GM19023 (cell line): ENCODE measurements around the gene DYNC1LI1.
A peak's percentile ranks its signal among the peaks of the same experiment; 100 is the strongest.
"Not testable (repeated sequence)": the region's sequence is repeated elsewhere in the genome, so short reads cannot be mapped to it uniquely, and the experiment has no call there.

Experiments
- ATAC-seq: cut with Tn5 transposase; IDR thresholded peaks from one replicate; pipeline ENCODE4 v1.9.1; 2021; ENCODE audit warnings: mild to moderate bottlenecking, moderate library complexity; ENCODE audit not compliant: unreplicated experiment

The DYNC1LI1 gene

DNA sequence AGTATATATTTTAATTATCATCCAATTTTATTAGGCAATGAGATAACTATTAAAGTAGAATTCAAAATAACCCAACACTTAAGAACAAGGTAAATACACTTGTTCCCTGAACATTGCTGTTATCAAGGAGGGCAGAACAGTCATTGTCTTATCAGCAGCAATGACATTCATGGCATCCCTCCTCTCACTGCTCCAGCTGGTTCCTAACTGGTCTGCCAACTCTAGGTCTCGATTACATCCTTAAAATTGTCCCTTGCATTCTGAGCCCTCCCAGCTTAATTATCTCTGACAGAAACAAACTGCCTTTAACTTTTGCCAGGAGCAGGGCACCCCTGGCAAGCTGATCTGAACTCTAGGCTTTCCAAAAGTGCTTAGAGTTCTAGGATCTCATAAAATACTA, 14.0 kb upstream of the DYNC1LI1 start:
- no peak for ATAC-seq

DNA sequence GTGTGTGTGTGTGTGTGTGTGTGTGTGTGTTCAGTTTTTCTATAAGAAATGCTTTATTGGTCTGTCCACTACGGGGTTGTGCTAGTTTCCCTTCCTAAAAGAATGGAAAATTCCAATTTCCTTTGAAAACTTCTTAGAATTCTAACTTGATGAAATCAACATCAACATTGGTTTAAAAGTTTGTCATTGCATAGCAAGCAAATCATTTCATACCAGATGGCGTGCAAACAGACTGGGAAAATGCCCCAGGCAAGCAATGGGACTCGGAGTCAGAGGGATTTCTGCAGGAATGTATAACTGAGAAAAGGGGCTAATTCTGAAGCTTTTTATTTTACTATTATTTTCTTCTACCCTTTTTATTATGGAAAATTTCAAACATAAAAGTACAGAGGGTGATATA, 13.1 kb upstream of the DYNC1LI1 start:
- ATAC-seq: no peak

DNA sequence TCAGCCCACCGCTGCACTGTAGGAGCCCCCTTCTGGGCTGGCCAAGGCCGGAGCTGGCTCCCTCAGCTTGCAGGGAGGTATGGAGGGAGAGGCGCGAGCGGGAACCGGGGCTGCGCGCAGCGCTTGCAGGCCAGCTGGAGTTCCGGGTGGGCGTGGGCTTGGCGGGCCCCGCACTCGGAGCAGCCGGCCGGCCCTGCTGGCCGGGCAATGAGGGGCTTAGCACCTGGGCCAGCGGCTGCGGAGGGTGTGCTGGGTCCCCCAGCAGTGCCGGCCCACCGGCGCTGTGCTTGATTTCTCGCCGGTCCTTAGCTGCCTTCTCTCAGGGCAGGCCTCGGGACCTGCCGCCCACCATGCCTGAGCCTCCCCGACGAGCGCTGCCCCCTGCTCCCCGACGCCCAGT, 8.0 kb upstream of the DYNC1LI1 start:
- ATAC-seq: not testable (repeated sequence)

DNA sequence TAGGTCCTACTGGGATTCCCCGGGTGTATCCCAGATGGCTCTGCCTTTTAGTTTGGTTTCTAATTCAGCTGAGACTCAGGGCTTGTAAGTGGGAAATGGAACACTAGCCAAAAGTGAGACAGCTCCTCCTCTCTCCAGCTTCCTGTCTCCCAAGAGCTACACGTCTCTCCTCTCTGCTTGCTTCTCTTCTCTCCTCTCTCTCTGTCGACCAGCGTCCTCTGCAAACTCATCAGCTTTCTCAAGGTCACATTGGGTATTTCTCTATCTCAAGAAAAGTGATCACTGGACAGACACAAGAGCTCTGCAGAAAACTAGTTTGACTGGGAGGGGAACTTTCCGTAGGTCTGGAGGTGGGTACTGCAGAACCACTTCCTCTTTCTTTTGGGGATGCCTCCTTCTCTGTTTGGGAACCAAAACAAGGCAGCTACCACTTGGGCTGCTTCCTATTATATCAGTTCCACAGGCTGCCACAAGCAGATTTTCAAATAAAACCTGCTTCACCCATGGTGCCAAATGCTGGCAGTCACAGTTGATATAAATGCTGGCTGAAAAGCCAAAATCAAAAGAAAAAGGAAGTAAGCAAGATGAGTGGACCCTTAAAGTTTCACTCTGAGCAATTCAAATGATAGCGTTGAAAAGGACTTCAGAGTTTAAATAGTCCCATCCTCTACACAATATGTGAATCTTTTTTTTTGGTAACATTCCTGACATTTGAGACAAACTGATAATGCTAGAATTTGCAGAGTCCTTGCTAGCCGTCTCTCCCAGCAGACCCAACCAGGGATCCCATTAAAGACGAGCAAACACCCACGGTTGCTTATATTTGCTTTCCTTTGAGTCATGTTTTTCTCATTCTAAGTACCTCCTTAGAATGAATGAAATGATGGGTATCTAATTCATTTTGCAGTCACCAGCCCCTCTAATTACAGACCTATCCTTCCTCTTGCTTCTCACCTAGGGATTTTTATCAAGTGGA, 7.2 kb upstream of the DYNC1LI1 start:
- ATAC-seq: peak; percentile 95

DNA sequence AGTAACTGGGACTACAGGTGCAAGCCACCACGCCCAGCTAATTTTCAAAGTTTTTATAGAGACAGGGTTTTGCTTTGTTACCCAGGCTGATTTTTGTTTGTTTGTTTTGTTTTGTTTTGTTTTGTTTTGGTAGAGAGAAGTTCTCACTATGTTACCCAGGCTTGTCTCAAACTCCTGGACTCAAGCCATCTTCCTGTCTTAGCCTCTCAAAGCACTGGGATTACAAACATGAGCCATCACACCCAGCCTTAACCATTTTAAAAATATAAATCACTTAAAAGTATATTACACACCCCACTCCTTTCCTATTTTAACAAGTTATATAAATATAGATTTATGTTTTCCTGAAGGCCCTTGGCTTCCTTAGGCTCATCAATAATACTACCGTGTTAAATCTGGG, 6.5 kb upstream of the DYNC1LI1 start:
- no peak for ATAC-seq

DNA sequence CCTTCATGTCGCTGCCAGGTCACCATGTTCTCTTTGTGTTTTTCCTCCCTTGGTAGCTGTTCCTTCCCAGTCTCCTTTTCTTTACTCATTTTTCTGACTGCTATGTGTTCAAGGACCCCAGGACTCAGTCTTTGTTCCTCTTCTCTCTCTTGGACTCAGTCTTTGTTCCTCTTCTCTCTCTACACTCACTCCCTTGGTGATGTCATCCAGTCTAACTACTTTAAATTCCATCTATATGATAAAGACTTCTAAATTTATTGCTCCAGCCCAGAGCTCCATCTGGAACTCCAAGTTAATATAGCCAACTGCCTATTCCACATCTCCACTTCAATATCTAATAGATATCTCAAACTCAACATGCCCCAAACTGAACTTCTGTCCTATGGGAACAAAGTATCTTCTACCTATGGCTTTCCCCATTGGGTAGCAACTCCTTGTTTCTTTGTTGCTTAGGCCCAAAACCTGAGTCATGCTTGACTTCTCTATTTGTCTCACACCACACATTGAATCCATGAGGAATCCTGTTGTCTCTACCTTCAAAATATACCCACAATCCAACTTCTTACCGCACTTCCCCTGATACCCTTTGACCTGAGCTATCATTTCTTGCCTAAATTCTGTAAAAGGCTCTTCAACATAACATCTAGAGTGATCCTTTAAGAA, 4.9 kb upstream of the DYNC1LI1 start:
- ATAC-seq: no peak

DNA sequence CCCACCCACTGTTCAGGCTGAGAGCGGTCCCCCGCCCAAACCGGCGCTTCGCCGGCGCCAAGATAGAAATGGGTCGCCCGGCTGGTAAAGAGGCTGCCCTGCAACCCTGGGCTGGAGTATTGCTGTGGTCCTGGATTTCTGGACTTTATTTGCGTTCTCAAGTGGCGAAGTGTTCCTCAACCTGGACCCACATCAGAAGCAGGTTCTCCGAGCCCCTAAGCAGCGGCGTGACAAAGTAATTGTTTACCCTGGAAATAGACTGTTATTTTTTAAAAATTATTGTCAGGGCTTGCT, 481 bp upstream of the DYNC1LI1 start:
- peak; percentile 34 for ATAC-seq

DNA sequence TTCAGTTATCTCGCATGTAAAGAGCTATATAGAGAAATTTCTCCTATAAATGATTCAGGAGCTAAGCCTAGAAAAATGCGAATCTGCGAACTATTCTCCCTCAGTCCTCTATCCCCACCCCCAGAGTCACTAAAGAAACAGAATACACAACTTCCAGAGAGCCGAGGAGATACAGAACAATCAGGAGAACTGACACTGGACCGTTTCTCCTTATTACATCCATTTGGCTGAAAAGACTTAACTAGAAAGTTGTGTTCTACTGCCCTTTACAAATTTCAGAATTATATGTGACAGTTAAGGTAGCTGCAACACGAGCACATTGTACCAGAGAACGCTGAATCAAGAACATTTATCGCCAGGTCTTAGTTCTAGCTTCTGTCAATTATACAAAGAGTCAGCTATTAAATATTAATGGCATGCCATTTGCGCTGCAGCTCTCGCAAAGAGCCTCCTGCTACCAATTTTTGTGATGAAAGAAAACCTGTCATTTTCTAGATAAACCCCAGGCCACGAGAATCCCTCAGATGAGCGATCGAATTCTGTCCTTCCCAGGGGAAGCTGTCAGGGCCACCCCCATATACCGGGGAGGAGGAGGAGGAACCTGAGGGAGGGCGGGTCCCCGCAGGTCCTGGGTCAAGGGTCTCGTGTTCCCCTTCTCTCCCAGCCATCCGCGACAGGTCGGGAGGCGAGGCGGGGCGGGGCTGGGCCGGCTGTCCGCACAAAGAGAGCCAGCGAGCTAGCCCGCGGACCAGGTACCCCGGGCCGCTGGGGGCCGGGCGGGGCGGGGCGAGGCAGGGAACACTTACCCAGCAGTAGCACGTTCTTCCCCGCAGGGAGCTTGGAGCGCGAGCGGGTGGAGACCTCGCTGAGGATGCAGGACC, 878 bp downstream of the DYNC1LI1 start:
- peak; percentile 53 for ATAC-seq

DNA sequence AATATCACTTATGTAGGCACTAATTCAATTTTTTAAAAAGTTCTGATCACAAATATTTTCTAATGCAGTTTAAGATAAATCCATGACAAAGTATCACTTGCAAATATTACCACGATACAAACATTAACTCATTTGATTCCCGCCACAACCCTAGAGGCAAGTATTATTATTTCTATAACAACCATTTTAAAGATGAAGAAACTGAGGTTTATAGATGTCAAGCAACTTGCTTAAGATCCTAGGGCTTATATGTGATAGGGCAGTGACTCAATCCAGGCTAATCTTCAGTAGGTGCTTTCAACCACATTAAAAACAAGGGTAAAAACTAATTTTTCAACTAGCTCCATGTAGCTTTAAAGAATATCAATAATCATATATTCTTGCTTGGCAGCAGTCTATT, 1.7 kb downstream of the DYNC1LI1 start:
- ATAC-seq: no peak

DNA sequence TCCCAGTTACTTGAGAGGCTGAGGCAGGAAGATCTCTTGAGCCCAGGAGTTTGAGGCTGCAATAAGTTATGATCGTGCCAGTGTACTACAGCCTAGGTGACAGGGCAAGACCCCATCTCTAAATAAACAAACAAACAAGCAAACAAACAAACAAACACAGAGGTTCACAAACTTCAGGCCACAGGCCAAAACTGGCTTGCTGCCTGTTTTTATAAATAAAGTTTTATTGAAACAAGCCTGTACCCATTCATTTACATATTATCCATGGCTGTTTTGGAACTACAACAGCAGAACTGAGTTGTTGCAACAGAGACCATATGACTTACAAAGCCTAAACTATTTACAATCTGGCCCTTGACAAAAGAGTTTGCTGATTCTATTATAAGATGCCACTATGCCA, 6.5 kb downstream of the DYNC1LI1 start:
- no peak for ATAC-seq

DNA sequence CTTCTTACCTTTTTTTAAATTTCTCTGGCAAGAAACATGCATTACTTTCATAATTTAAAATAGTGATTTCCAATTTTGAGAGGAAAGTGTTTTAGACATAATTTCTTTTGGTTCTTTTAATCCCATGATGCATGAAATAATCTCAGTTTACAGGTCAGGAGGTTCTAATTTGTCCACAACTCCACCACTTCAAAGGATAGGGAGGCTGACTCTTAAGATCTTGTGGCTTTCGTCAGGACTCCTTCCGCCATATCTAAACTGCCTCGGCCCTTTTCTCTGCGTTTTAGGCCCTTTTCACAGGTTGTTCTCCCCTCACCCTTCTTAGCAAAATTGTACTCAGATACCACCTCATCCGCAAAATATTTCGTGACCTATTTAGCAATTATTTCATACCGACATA, 8.0 kb downstream of the DYNC1LI1 start:
- no peak for ATAC-seq

DNA sequence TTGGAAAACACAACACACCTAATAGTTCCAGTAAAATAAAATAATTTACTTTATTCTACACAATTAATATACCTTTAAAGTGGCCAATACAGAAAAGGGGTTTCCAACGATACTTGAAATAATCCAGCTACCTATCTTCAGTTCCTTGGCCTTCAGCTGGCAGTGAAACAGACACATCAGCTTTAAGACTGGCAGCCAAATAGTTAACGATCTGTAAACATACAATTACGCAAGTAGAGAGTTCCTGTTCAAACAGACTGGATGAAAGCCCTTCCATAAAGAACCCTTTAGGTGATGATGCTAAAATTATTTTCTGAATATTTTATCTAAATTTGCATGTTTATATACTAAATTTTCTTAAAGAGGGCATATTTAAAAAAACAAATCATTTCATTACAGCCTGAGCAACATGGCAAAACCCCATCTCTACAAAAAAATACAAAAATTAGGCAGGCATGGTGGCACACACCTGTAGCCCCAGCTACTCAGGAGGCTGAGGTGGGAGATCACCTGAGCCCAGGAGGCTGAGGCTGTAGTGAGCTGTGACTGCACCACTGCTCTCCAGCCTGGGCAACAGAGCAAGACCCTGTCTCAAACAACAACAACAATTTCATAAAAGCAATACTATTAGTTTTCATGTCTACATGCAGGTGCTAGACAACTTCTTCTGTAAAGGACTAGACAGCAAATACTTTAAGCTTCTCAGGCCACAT, 12.9 kb downstream of the DYNC1LI1 start:
- no peak for ATAC-seq

DNA sequence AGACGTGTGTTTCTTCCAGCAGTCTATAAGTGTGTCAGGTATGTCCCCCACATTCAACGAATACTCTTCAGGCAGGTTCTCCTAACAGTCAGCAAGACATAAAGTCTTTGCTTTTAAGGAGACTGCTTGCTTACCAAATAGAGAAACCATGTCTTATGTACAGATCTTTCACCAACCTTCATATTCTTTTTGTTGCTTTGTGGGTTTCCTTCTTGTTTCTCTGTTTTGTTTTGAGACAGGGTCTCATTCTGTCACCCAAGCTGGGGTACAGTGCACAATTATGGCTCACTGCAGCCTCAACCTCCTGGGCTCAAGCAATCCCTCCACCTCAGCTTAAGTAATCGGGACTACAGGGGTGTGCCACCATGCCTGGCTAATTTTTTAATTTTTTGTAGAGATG, 14.3 kb downstream of the DYNC1LI1 start:
- ATAC-seq: no peak

DNA sequence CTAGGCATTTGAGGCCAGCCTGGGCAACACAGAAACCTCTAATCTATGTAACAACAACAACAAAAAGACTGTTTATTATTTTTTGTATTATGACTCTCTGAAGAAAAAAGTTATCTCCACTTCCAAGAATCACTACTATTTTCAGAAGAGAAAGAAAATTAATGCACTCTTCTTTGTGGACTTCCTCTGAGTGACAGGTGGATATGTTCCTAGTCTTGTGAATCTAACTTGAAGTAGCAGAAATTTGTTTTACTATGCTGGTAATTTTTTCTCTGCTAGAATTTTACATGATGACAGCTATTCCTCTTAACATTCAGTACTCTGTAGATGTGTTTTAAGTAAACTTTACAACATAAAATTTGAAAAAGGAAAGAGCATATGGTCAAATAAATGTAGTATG, 16.7 kb downstream of the DYNC1LI1 start:
- ATAC-seq: no peak

DNA sequence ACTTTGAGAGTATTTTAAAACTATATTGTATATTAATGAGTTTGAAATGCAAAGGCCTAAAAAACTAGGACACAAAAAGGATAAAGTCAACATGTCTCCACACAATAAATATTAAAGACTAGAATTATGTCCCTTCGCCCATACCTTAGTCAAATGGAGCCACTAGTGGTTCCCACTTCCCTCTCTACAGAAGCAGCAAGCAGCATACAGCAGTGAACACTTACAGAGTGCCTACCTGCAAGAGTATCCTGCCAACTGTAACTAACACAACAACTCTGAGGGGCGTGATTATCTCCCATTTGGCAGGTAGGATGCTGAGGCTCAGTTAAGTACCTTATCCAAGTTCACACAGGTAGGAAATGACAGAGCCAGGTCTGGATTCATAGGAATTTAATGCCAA, 17.2 kb downstream of the DYNC1LI1 start:
- no peak for ATAC-seq

DNA sequence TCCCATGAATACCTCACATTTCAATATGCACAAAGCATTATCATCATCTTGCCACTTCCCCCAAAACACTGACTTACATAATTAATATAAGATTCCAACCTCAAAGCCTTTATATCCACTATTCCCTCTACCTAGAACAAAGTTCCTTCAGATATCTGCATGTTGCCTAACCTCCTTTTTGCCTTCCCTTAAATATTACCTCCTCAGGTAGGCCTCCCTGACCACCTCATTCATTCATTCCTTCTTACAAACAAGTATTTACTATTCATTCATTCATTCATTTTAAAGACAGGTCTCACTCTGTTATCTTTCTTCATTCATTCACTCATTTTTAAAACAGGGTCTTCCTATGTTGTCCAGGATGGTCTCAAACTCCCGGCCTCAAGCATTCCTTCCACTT, 18.6 kb downstream of the DYNC1LI1 start:
- no peak for ATAC-seq

DNA sequence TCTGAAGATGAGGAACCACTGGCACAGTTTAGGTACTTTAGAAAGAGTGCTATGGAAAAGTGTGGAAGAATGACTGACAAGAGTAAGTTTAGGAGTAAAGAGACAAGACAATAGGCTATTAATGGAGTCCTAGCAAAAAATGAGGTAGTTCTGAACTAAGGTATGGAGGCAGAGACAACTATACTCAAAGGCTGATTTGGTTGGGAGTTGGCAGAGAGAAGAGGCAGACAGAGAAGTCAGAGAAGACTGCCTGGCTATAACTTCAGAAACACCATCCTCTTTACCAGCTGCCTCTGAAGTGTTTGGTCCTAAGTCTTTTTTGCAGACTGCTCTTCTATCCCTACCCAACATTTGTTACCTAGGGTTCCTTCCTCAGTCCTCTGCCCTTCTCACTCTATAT, 19.2 kb downstream of the DYNC1LI1 start:
- ATAC-seq: no peak

DNA sequence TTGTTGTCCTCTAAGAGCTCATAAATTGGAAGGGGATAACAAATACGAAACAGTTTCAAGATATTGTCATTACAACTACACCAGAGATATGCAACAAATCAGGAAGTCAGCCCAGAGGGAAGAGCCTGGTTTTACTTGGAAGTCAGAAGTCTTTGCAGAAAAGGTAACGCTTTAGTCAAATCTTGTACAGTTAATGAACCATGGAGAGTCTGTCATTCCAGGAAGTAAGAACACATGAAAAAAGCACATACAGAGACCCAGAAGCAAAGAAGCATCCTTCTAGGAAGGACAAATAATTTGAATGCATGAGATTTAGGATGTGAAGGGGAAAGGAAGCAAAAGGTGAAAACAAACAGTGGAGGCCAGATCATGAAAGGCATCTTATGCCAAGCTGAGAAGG, 19.6 kb downstream of the DYNC1LI1 start:
- ATAC-seq: no peak

DNA sequence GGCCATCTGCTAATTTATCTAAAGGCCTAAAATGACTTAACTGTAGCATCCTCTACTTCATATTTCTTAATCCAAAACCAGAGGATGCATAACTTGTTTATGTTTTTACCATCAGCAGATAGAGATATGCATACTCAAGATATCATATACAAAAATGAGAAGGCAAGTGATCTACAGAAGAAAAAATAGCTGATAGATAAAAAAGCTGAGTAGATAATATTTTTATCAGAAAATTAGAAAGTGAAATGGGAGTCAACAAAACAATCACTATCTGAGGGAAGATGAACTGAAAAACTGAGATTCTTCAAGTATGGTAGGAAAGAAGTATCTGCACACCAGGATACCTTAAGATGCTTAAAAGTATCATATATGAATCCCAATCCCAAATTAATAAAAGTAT, 25.4 kb downstream of the DYNC1LI1 start:
- ATAC-seq: no peak

DNA sequence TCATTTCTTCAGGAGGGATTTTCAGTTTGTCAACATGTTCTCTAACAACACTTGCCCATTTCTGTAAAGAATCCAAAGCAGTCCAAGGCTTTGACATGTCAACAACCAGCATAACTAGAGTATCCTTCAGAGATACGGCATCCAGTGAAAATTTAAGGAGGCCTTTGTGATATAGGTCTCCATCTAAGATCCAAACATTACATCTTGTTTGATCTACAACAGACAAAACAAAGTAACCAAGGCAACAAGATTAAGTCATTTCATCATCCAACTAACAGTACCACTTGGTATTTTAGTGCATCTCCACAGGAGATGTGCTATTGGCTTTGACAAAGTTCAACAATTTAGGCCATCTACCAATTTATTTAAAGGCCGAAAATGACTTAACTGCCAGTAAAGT, 25.8 kb downstream of the DYNC1LI1 start:
- no peak for ATAC-seq

DNA sequence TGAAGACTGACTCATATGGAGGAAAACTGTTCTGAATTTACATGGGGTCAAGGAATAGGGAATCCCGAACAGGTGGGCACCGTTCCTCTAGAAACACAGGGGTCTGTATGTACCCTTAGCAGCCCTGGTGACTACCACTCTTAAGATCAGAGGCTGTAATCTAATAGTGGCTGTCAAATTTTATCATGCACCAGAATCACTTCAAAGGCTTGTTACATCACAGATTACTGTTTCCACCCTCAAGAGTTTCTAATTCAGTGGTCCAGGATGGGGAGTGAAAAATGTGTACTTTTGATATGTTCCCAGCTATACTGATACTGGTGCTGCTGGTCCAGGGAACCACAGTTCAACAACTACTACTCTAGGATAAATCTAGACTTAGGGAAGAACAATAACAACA, 27.9 kb downstream of the DYNC1LI1 start:
- no peak for ATAC-seq
